Keratinocyte (primary cell): ENCODE data around the gene GRIN3B. TPM values are rescaled to one million over a fixed set of nuclear protein-coding genes. Genes with fewer than 3 reads are reported as not detected.
"Not testable (repeated sequence)": the region's sequence is repeated elsewhere in the genome, so short reads cannot be mapped to it uniquely, and the experiment has no call there.

Source experiments
- DNase-seq: peaks from one replicate; pipeline ENCODE4 v3.0.0-alpha.2; 2011; ENCODE audit warnings: low read depth, missing footprints, low spot score
- FAIRE-seq: peaks from 2 replicates; lab custom pipeline; 2011; peaks lifted over from hg19 to GRCh38; lab: Jason Lieb, UNC
- H2AFZ ChIP-seq: 2 replicates; pipeline ENCODE4 v1.6.0; 2012; ENCODE audit warnings: low read length, control low read depth, inconsistent platforms; ENCODE audit not compliant: control insufficient read depth
- H3K27ac ChIP-seq: 2 replicates; pipeline ENCODE4 v1.5.1; 2011; ENCODE audit warnings: low read length; ENCODE audit not compliant: control insufficient read depth, insufficient read depth
- H3K27me3 ChIP-seq: 3 replicates; pipeline ENCODE4 v1.6.0; 2011; ENCODE audit warnings: low read length; ENCODE audit not compliant: control insufficient read depth, insufficient read depth; ENCODE audit errors: extremely low read depth
- H3K36me3 ChIP-seq, 2 experiments: 2 replicates in 1 of 2; 3 replicates in 1 of 2; pipeline ENCODE4 v1.5.1; 2011; ENCODE audit warnings: low read length in 2 of 2, mild to moderate bottlenecking in 1 of 2; ENCODE audit not compliant: control insufficient read depth in 2 of 2, insufficient read depth in 2 of 2; ENCODE audit errors: extremely low read depth in 1 of 2
- H3K4me1 ChIP-seq: 3 replicates; pipeline ENCODE4 v1.5.1; 2011; ENCODE audit warnings: low read length; ENCODE audit not compliant: control insufficient read depth, insufficient read depth; ENCODE audit errors: extremely low read depth
- H3K4me2 ChIP-seq: 3 replicates; pipeline ENCODE4 v1.6.0; 2011; ENCODE audit warnings: low read depth, low read length; ENCODE audit not compliant: control insufficient read depth, insufficient read depth; ENCODE audit errors: extremely low read depth
- H3K4me3 ChIP-seq, 3 experiments: fragments of 200-600 bp in 1 of 3; sonication (generic) in 1 of 3; 2 replicates in 2 of 3; 3 replicates in 1 of 3; pipeline ENCODE4 v1.5.1; 2011 to 2016; ENCODE audit warnings: low read length in 3 of 3, mild to moderate bottlenecking in 3 of 3, control low read depth in 2 of 3, inconsistent platforms in 1 of 3, low read depth in 1 of 3, mixed read lengths in 1 of 3, mixed run types in 1 of 3, moderate library complexity in 1 of 3; ENCODE audit not compliant: control insufficient read depth in 2 of 3, insufficient read depth in 2 of 3; ENCODE audit errors: extremely low read depth in 1 of 3
- H3K79me2 ChIP-seq: 2 replicates; pipeline ENCODE4 v1.6.0; 2012; ENCODE audit warnings: low read length; ENCODE audit not compliant: control insufficient read depth, insufficient read depth
- H3K9ac ChIP-seq: 3 replicates; pipeline ENCODE4 v1.6.0; 2011; ENCODE audit warnings: low read length; ENCODE audit not compliant: control insufficient read depth, insufficient read depth; ENCODE audit errors: extremely low read depth
- H3K9me1 ChIP-seq: 3 replicates; pipeline ENCODE4 v1.6.0; 2011; ENCODE audit warnings: low read length; ENCODE audit not compliant: control insufficient read depth, insufficient read depth; ENCODE audit errors: extremely low read depth
- H3K9me3 ChIP-seq: 2 replicates; pipeline ENCODE4 v1.5.1; 2012; ENCODE audit warnings: low read depth, low read length; ENCODE audit not compliant: control insufficient read depth
- H4K20me1 ChIP-seq: 3 replicates; pipeline ENCODE4 v1.6.0; 2011; ENCODE audit warnings: low read length; ENCODE audit not compliant: control insufficient read depth, insufficient read depth; ENCODE audit errors: extremely low read depth
- EZH2 ChIP-seq: IDR thresholded peaks from one replicate; pipeline ENCODE4 v1.6.1; 2012; ENCODE audit warnings: inconsistent platforms, mild to moderate bottlenecking, low read length, moderate library complexity
- dilution Hi-C: fragments of 300-500 bp; cut with MboI; formaldehyde crosslinking; loops from one replicate; pipeline ENCODE4 v1.7.0; 2020; ENCODE audit warnings: low sequenced_read_pairs; ENCODE audit not compliant: extremely low pct_ligation_motif_present
- polyA plus RNA-seq, 5 experiments: library from polyadenylated mRNA; depleted of rRNA in 3 of 5; stranded (reverse) in 3 of 5; stranded (forward) in 1 of 5; unstranded in 1 of 5; fragments of >200 nt; gene quantifications; 1 replicate in 1 of 5; 2 replicates in 3 of 5; 3 replicates in 1 of 5; pipeline versions ENCODE4 v1.2.1 to v1.2.3, GENCODE V29; 2011 to 2012; ENCODE audit warnings: missing spikeins in 2 of 5, low read depth in 1 of 5, low replicate concordance in 1 of 5
- TF ChIP-seq, protein P1 (sequence below), 3 experiments: IDR thresholded peaks in 1 of 3; conservative IDR thresholded peaks in 1 of 3; optimal IDR thresholded peaks in 1 of 3; 2 replicates in 2 of 3; 3 replicates in 1 of 3; pipeline versions ENCODE3 to v1.5.1; 2011; ENCODE audit warnings: low read length in 3 of 3, mild to moderate bottlenecking in 3 of 3, moderate library complexity in 2 of 3, control low read depth in 1 of 3, inconsistent platforms in 1 of 3; ENCODE audit not compliant: insufficient read depth in 2 of 3; ENCODE audit errors: extremely low read depth in 1 of 3

GRIN3B gene
- polyA plus RNA-seq, 1 donor (not counting 4 experiments of a cell fraction or from before 2014, with no cell fraction given) = 0.20 TPM

DNA sequence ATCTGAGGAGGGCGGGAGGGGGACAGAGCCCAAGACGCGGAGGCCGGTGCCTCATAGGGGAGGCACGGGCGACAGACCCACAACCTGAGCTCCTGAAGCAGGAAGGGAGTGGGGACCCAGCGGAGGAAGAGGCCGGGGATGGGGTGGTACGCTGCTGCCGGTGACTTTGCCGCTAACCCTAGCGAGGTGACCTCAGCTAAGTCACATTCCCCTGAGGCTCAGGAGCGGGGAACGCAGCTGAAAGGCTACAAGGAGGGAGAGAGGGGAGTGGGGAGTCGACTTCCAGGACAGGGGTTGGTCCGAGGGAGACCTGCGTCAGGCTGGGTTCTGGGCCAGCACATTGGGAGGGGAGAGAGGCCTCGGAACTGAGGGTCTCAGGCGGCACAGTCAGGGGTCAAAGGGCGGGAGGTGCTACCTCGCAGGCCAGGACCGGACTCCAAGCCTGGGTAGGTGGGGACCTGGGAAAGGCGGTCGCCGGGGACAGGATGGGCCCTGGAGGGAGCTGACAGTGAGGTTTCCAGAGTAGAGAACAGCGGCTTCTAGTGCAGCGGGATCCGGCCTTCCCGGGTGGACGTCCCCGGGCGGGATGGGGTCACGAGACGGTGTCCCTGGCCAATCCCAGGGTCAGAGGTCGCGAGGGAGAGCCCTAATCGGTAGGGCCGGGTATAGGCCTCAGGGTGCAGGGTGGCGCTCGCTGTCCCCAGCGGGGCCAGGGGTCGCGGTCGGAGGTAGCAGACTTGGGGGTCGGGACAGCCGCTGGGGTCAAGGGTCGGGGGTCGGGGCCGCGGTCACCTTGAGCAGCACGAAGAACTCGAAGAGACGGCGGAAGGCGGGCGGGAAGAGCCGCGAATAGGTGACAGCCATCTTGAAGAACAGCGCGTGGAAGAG is 20.0 kb downstream of the GRIN3B start:
- Histone ChIP-seq H3K9ac (peak overlapping the region; percentile 91), H3K79me2 (peaks cover 57% of the 10 kb centered on the region), H3K27ac (peak overlapping the region; percentile 99), H3K9me1 (peaks cover 4% of the 10 kb centered on the region), H3K4me3 (peak overlapping the region; percentile 68 to 95 (median 71)), H3K9me3 (no peaks in the 10 kb centered on the region), H3K4me2 (peak overlapping the region; percentile 68), H3K36me3 (peaks cover 0 to 1% of the 10 kb centered on the region in 2 experiments), H3K4me1 (peaks cover 38% of the 10 kb centered on the region), H3K27me3 (no peaks in the 10 kb centered on the region), H4K20me1 (peaks cover 31% of the 10 kb centered on the region), H2AFZ (no peak overlapping the region)
- no peak for DNase-seq
- dilution Hi-C loops = no loop called here
- FAIRE-seq = no peak
- TF ChIP-seq, protein P1, sequence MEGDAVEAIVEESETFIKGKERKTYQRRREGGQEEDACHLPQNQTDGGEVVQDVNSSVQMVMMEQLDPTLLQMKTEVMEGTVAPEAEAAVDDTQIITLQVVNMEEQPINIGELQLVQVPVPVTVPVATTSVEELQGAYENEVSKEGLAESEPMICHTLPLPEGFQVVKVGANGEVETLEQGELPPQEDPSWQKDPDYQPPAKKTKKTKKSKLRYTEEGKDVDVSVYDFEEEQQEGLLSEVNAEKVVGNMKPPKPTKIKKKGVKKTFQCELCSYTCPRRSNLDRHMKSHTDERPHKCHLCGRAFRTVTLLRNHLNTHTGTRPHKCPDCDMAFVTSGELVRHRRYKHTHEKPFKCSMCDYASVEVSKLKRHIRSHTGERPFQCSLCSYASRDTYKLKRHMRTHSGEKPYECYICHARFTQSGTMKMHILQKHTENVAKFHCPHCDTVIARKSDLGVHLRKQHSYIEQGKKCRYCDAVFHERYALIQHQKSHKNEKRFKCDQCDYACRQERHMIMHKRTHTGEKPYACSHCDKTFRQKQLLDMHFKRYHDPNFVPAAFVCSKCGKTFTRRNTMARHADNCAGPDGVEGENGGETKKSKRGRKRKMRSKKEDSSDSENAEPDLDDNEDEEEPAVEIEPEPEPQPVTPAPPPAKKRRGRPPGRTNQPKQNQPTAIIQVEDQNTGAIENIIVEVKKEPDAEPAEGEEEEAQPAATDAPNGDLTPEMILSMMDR (optimal IDR thresholded peaks at IDR 0.05 in 1 of 3, IDR thresholded peaks at IDR 0.05 in 1 of 3, conservative IDR thresholded peaks at IDR 0.05 in 1 of 3; ENCODE audit: extremely low read depth in 1 of 3, insufficient read depth in 2 of 3, low read length in 3 of 3) = no peak
- TF ChIP-seq EZH2 = no peak

DNA sequence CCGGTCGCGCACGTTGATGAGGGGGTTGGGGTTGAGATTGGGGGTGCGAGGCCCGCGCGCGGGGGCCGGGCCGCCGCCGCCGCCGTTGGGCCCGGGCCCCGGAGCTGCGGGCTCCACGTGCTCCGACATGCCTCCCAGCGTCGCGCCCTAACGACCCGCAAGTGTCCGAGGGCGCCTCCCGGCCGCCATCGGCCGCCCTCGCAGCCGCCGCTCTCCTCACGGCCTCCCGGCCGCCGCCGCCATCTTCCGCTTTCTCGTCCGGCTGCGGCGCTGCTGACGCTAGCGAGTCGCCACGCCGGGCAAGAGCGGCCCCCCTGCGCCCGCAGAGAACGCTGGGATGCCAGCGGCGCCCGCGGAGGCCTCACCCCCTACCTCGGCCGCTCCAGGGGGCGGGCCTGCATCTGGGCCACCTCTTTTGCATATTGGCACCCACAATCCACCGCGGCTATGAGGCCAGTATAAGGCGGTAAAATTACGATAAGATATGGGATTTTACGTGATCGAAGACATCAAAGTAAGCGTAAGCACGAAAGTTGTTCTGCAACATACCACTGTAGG is 20.7 kb downstream of the GRIN3B start, which contains the start of gene TMEM259:
TMEM259 (minus strand) TSS at position 256 of the 558 bp plus-strand sequence; CDS start at position 129, 127 bp downstream.
- H3K27me3 ChIP-seq = no peaks in the 10 kb centered on the region
- FAIRE-seq (peak; percentile 20), DNase-seq (peak; percentile 83)
- H3K9ac ChIP-seq = peak within 1 kb of the TSS; percentile 91
- peak within 1 kb of the TSS; percentile 99 for H3K27ac ChIP-seq
- peak within 1 kb of the TSS; percentile 68 for H3K4me2 ChIP-seq
- H3K4me1 ChIP-seq = peaks cover 32% of the 10 kb centered on the region
- no peaks in the 10 kb centered on the region for H3K9me3 ChIP-seq
- peaks cover 25% of the 10 kb centered on the region for H4K20me1 ChIP-seq
- TF ChIP-seq EZH2 = no peak
- TF ChIP-seq, protein P1 (optimal IDR thresholded peaks at IDR 0.05 in 1 of 3, IDR thresholded peaks at IDR 0.05 in 1 of 3, conservative IDR thresholded peaks at IDR 0.05 in 1 of 3; ENCODE audit: extremely low read depth in 1 of 3, insufficient read depth in 2 of 3, low read length in 3 of 3) = no peak
- H3K9me1 ChIP-seq = peaks cover 4% of the 10 kb centered on the region
- peak within 1 kb of the TSS; percentile 68 to 95 (median 71) for H3K4me3 ChIP-seq
- H3K36me3 ChIP-seq = no peaks in the 10 kb centered on the region
- peaks cover 50% of the 10 kb centered on the region for H3K79me2 ChIP-seq
- H2AFZ ChIP-seq = peak within 1 kb of the TSS; percentile 95
- dilution Hi-C loops = no loop called here

DNA sequence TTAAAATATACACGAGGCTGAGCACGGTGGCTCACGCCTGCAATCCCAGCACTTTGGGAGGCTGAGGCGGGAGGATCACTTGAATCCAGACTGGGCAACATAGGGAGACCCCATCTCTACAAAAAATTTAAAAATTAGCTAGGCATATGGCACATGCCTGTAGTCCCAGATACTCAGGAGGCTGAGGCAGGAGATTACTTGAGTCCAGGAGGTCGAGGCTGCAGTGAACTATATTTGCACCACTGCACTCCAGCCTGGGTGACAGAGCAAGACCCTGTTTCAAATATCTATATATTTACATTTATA is 23.6 kb downstream of the GRIN3B start:
- H3K9me3 ChIP-seq, DNase-seq, dilution Hi-C loops, H3K27me3 ChIP-seq, H3K9ac ChIP-seq, H4K20me1 ChIP-seq, H3K27ac ChIP-seq, H2AFZ ChIP-seq, H3K4me3 ChIP-seq, H3K9me1 ChIP-seq, FAIRE-seq, H3K36me3 ChIP-seq, H3K4me2 ChIP-seq: not testable (repeated sequence)
- H3K4me1 ChIP-seq = peaks cover 12% of the 10 kb centered on the region
- H3K79me2 ChIP-seq = peaks cover 43% of the 10 kb centered on the region
